Neutrophil (primary cell): ENCODE results near the gene CDC16.

Experiments used
- H3K27ac ChIP-seq: fragments of 200-600 bp; sonication (generic); 2 replicates; pipeline ENCODE4 v1.5.1; 2016; ENCODE audit warnings: mild to moderate bottlenecking, moderate library complexity
- H3K27me3 ChIP-seq: fragments of 200-600 bp; sonication (generic); 2 replicates; pipeline ENCODE4 v1.6.0; 2016; ENCODE audit warnings: mild to moderate bottlenecking
- H3K36me3 ChIP-seq: fragments of 200-600 bp; sonication (generic); 2 replicates; pipeline ENCODE4 v1.5.1; 2017
- H3K4me1 ChIP-seq, 2 experiments: fragments of 200-600 bp in 1 of 2; sonication (generic) in 1 of 2; 1 replicate in 1 of 2; 2 replicates in 1 of 2; pipeline versions ENCODE4 v1.5.1 to v1.6.1; 2013 to 2016; ENCODE audit warnings: low read depth in 1 of 2, low read length in 1 of 2, mild to moderate bottlenecking in 1 of 2, moderate library complexity in 1 of 2; ENCODE audit not compliant: control insufficient read depth in 1 of 2, insufficient read depth in 1 of 2
- H3K4me3 ChIP-seq, 2 experiments: fragments of 200-600 bp in 1 of 2; sonication (generic) in 1 of 2; 1 replicate in 1 of 2; 2 replicates in 1 of 2; pipeline ENCODE4 v1.5.1; 2013 to 2016; ENCODE audit warnings: low read depth in 1 of 2, low read length in 1 of 2, mild to moderate bottlenecking in 1 of 2, moderate library complexity in 1 of 2
- H3K9me3 ChIP-seq: fragments of 200-600 bp; sonication (generic); 2 replicates; pipeline ENCODE4 v1.5.1; 2016
- CTCF ChIP-seq: fragments of 200-600 bp; sonication (generic); IDR thresholded peaks from 2 replicates; pipeline ENCODE4 v1.5.1; 2016; ENCODE audit warnings: antibody characterized with exemption

The CDC16 gene

DNA sequence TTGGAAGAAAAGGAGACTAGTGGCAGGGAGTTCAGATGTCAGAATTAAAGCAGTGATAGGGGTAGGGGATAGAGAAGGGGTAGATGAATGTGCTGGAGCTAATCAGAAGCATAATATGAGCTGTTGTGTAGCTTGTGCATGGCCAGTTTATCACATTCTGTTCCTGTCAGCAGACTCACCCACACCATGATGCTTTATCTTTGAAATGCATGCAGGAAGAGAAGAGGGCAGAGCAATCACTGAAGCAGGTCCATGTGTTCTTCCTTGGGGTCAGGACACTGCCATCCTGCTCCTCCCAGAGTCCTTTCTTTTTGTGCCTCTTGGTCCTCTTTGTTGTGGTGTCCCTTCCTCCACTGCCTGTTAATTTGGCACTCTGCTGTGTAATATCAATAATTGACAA, 85.4 kb downstream of the CDC16 start:
- no peaks in the 10 kb centered on the region for H3K9me3 ChIP-seq
- H3K4me1 ChIP-seq, result peaks cover 5 to 9% of the 10 kb centered on the region in 2 experiments
- no peak overlapping the region for H3K27ac ChIP-seq
- TF ChIP-seq CTCF, result no peak
- no peaks in the 10 kb centered on the region for H3K27me3 ChIP-seq
- H3K4me3 ChIP-seq, result no peak overlapping the region
- peaks cover 25% of the 10 kb centered on the region for H3K36me3 ChIP-seq

DNA sequence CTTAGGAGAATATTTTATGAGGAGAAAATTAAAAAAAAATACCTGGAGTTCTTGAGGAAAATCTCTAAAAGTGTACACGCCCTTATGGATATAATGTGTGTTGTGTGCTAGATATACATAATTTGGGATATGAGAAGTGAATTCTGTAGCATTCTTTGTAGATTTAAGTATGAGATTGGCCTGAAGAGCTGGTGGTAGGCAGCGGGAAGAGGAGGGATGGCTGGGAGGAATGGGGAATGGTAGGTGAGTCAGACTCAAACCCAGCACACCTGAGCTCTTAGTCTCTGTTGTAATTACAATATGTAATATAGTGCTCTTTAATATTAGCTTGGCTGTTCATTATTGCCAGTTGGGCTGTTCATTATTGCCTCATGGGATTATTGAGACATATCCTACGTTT, 86.6 kb downstream of the CDC16 start:
- Histone ChIP-seq H3K36me3 (peaks cover 25% of the 10 kb centered on the region), H3K27me3 (no peaks in the 10 kb centered on the region), H3K9me3 (no peaks in the 10 kb centered on the region), H3K27ac (no peak overlapping the region), H3K4me1 (peaks cover 10 to 12% of the 10 kb centered on the region in 2 experiments), H3K4me3 (no peak overlapping the region)
- no peak for TF ChIP-seq CTCF
